ENCODE data around the gene OR1I1. TPM values are rescaled to one million over a fixed set of nuclear protein-coding genes. Genes with fewer than 3 reads are reported as not detected.

The OR1I1 gene
- total and polyA plus RNA-seq, 2 of the 4 experiments (the other 2 are of a cell fraction) = not detected

- TF ChIP-seq, protein P1, sequence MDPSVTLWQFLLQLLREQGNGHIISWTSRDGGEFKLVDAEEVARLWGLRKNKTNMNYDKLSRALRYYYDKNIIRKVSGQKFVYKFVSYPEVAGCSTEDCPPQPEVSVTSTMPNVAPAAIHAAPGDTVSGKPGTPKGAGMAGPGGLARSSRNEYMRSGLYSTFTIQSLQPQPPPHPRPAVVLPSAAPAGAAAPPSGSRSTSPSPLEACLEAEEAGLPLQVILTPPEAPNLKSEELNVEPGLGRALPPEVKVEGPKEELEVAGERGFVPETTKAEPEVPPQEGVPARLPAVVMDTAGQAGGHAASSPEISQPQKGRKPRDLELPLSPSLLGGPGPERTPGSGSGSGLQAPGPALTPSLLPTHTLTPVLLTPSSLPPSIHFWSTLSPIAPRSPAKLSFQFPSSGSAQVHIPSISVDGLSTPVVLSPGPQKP (IDR thresholded peaks at IDR 0.05; ENCODE audit: borderline replicate concordance, low read depth, low read length) = no peak
Measured at GRCh38 chr19:15124572-15125231, 42.7 kb downstream of the OR1I1 start (continued).

Measured in IMR-90 (cell line).